ACC112 (cell line): Measurements from ENCODE around the gene RNGTT.

Source experiments
- H2AFZ ChIP-seq: fragments of 200-600 bp; sonication (generic); one replicate; pipeline ENCODE4 v1.6.0; 2017; ENCODE audit warnings: antibody characterized with exemption, low read length; ENCODE audit not compliant: unreplicated experiment
- H3K27ac ChIP-seq: fragments of 200-600 bp; sonication (generic); 2 replicates; pipeline ENCODE4 v1.5.1; 2014; ENCODE audit warnings: low read depth, mild to moderate bottlenecking, antibody characterized with exemption, low read length, moderate library complexity
- H3K27me3 ChIP-seq: fragments of 200-600 bp; sonication (generic); 2 replicates; pipeline ENCODE4 v1.6.1; 2014; ENCODE audit warnings: mild to moderate bottlenecking, antibody characterized with exemption, low read length, moderate library complexity, mixed read lengths; ENCODE audit not compliant: insufficient read depth
- H3K36me3 ChIP-seq: fragments of 200-600 bp; sonication (generic); 2 replicates; pipeline ENCODE4 v1.6.1; 2016; ENCODE audit warnings: mild to moderate bottlenecking, antibody characterized with exemption, low read length, moderate library complexity, mixed read lengths; ENCODE audit not compliant: insufficient read depth
- H3K4me1 ChIP-seq: fragments of 200-600 bp; sonication (generic); one replicate; pipeline ENCODE4 v1.6.1; 2016; ENCODE audit warnings: low read length, mixed read lengths; ENCODE audit not compliant: insufficient read depth, unreplicated experiment, control insufficient read depth
- H3K4me3 ChIP-seq: fragments of 200-600 bp; sonication (generic); 2 replicates; pipeline ENCODE4 v1.5.1; 2014; ENCODE audit warnings: mild to moderate bottlenecking, low read depth, low read length
- H3K79me2 ChIP-seq: fragments of 200-600 bp; sonication (generic); one replicate; pipeline ENCODE4 v1.6.0; 2016; ENCODE audit warnings: low read length; ENCODE audit not compliant: control insufficient read depth, unreplicated experiment, insufficient read depth

The RNGTT gene

DNA sequence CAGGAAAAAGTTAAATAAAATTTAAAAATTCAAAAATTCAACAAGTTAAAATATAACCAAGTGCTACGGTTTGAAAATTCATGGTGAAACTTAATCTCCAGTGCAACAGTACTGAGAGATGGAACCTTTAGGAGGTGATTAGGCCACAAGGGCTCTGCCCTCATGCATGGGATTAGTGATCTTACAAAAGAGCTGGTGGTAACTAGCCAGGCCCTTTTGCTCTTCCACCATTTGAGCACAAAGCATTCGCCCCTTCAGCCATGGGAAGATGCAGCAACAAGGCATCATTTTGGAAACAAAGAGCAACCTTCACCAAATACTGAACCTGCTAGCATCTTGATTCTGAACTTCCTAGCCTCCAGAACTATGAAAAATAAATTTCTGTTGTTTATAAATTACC, 80.9 kb downstream of the RNGTT start:
- H3K27ac ChIP-seq, result no peak overlapping the region
- H3K27me3 ChIP-seq, result no peaks in the 10 kb centered on the region
- H3K4me3 ChIP-seq, result no peak overlapping the region
- H3K4me1 ChIP-seq, result peaks cover 11% of the 10 kb centered on the region
- H3K36me3 ChIP-seq, result peaks cover 24% of the 10 kb centered on the region
- H2AFZ ChIP-seq, result no peak overlapping the region
- no peaks in the 10 kb centered on the region for H3K79me2 ChIP-seq

DNA sequence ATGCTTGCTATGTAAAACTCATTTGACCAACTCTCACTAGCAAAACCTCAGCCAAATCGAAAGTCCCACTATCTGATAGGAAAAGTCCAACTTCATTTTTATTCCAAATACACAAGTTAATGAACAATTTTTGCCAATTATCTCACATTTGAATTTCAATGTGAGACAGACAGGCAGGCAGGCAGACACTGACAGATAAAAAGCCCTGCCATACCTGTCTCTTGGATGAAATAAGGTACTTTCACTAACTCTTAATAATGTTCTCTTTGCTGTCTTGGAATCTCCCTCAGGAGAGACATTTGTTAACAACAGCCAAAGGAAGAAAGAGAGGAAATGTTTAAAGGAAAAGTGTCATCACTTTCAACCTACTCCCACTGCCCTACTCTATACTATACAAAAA, 82.0 kb downstream of the RNGTT start:
- Histone ChIP-seq H2AFZ (no peak overlapping the region), H3K79me2 (no peaks in the 10 kb centered on the region), H3K27ac (no peak overlapping the region), H3K4me1 (peaks cover 11% of the 10 kb centered on the region), H3K27me3 (no peaks in the 10 kb centered on the region), H3K4me3 (no peak overlapping the region; the same call in 1 of the 2 replicates), H3K36me3 (peaks cover 21% of the 10 kb centered on the region)

DNA sequence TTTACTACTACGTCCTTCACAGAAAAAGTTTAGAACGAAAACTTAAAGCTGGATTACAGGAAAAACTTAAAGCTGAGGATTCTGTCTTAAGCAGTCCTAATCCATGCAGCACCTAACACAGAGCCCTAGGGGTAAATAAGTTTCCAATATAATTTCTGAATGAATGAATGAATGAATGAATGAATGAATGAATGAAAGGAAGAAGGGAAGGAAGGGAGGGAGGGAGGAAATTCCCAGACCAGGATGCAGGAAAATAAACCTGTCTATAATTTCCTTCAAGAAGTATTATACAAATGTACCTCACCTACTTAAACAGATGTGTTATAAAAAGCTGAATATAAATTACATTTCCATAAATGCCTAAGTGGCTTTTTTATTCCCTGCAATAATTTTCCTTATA, 83.4 kb downstream of the RNGTT start:
- no peak overlapping the region for H3K27ac ChIP-seq
- H3K4me3 ChIP-seq, result no peak overlapping the region
- no peaks in the 10 kb centered on the region for H3K27me3 ChIP-seq
- peaks cover 11% of the 10 kb centered on the region for H3K4me1 ChIP-seq
- H2AFZ ChIP-seq, result no peak overlapping the region
- no peaks in the 10 kb centered on the region for H3K79me2 ChIP-seq
- peaks cover 8% of the 10 kb centered on the region for H3K36me3 ChIP-seq

DNA sequence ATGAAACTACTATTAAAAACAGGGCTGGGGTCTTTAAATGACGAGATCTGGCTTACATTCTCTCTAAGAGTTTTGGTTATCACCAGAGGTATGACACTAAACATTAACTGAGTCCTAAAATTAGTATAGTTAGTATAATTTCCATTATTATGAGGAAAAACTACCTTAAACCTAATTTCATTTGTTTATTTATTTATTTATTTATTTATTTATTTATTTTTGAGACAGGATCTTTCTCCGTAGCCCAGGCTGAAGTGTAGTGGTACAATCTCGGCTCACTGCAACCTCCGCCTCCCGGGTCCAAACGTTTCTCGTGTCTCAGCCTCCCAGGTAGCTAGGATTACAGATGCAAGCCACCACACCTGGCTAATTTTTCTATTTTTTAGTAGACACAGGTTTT, 85.5 kb downstream of the RNGTT start:
- Histone ChIP-seq H3K27me3 (no peaks in the 10 kb centered on the region), H3K4me1 (peaks cover 22% of the 10 kb centered on the region), H2AFZ (no peak overlapping the region), H3K27ac (no peak overlapping the region), H3K36me3 (no peaks in the 10 kb centered on the region), H3K4me3 (no peak overlapping the region), H3K79me2 (no peaks in the 10 kb centered on the region)

DNA sequence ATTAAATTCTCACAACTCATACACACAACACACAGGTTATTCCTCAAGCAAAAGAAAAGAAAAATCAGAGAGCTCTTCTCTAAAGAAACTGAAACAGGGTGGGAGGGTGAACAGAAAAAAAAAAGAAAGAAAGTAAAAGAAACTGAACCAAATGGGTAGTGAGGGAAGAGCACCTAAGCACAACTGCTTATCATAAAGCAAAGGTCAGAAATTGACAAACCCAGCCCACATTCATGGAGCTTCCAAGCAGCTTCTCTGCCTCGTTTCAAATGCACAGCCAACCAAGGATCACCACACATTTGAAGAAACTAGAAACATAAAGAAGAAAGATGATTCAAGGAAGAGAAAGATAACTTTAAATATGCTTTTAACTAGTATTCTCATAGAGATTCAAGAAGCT, 90.5 kb downstream of the RNGTT start:
- Histone ChIP-seq H3K79me2 (peaks cover 4% of the 10 kb centered on the region), H3K27ac (no peak overlapping the region), H3K4me1 (peaks cover 31% of the 10 kb centered on the region), H3K4me3 (no peak overlapping the region), H3K27me3 (no peaks in the 10 kb centered on the region), H3K36me3 (no peaks in the 10 kb centered on the region), H2AFZ (no peak overlapping the region)

DNA sequence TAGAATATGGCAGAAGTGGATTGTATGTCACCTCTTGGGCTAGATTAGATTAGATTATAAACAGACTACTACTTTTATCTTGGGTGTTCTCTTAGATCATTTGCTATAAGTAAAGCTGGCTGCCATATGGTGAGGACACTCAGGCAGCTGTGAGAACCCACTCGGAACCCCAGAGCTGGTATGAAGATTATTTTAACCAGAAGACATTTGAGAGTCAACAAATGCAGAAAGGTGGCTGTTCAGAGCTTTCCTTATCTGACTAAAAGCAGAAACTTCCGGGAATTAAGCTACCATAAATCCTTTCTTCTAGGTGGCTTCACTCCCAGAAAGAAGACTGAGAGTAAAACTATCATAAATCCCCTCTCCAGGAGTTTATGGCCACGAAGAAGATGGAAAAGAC, 91.9 kb downstream of the RNGTT start:
- H3K27ac ChIP-seq, result no peak overlapping the region
- H2AFZ ChIP-seq, result no peak overlapping the region
- H3K4me3 ChIP-seq, result no peak overlapping the region
- no peaks in the 10 kb centered on the region for H3K36me3 ChIP-seq
- no peaks in the 10 kb centered on the region for H3K27me3 ChIP-seq
- peaks cover 4% of the 10 kb centered on the region for H3K79me2 ChIP-seq
- peaks cover 36% of the 10 kb centered on the region for H3K4me1 ChIP-seq

DNA sequence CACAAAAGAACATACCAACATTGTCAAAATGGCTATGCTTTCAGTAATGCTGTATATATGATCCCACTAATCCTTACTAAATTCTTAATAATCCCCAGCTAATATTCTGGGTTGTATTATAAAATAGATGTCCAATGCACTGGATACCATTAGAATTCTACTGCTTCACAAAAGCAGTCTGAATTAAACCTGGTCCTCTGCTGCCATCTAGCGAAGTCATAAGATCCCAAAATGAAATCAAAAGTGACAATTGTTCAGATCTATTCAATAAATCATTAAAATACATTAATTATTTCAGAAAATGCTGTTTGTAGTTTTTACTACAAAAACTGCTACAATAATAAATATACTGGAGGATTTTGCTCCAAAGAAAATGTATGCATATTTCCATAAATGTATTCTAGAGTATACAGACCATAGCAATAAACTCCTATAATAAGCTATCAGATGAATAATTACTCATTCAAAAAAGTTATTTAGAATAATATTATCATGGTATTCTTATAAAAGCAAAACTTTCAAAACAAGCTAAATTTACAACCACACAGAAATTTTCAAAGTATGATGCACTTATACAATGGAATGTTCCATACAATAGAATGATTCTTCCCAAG, 92.6 kb downstream of the RNGTT start:
- Histone ChIP-seq H3K36me3 (no peaks in the 10 kb centered on the region), H3K4me3 (no peak overlapping the region), H3K79me2 (peaks cover 4% of the 10 kb centered on the region), H3K27me3 (no peaks in the 10 kb centered on the region), H3K27ac (no peak overlapping the region), H2AFZ (no peak overlapping the region), H3K4me1 (peaks cover 36% of the 10 kb centered on the region)

DNA sequence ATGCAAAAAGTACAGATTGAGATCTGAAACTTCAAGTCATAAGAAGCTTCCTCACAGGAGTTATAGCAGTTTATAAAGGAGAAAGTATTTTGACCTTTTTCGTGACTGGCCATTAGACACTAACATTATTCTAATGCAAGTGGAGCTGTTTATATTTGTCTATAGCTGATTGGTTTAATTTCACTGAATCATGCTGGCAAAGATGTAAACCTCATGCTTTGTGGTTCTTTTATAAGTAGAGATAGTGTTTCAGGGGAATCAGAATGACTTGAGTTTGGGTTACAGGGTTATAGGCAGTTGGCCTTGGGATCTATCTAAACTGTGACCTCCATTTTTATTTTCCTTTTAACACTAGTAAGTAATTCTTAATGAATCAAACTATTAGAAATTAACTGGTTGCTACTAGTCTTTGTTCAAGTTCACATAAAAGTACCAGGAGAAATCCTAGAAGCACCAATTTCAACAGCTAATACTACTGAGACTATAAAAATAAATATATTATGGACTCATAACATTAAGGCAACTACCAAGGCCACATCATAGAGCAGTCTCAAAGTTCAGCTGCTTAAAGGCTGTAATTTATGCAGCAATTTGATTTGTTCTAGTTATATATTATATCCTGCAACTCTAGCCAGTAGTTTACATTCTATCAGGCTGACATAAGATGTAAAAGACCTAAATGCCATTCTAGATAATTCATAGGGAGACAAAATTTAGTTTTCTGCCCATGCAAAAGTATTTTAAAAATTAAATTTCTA, 94.0 kb downstream of the RNGTT start:
- peak overlapping the region; percentile 0; the same call in 1 of the 2 replicates for H3K4me3 ChIP-seq
- no peak overlapping the region for H2AFZ ChIP-seq
- peaks cover 34% of the 10 kb centered on the region for H3K4me1 ChIP-seq
- peaks cover 4% of the 10 kb centered on the region for H3K79me2 ChIP-seq
- no peaks in the 10 kb centered on the region for H3K27me3 ChIP-seq
- no peaks in the 10 kb centered on the region for H3K36me3 ChIP-seq
- peak overlapping the region; percentile 83 for H3K27ac ChIP-seq

DNA sequence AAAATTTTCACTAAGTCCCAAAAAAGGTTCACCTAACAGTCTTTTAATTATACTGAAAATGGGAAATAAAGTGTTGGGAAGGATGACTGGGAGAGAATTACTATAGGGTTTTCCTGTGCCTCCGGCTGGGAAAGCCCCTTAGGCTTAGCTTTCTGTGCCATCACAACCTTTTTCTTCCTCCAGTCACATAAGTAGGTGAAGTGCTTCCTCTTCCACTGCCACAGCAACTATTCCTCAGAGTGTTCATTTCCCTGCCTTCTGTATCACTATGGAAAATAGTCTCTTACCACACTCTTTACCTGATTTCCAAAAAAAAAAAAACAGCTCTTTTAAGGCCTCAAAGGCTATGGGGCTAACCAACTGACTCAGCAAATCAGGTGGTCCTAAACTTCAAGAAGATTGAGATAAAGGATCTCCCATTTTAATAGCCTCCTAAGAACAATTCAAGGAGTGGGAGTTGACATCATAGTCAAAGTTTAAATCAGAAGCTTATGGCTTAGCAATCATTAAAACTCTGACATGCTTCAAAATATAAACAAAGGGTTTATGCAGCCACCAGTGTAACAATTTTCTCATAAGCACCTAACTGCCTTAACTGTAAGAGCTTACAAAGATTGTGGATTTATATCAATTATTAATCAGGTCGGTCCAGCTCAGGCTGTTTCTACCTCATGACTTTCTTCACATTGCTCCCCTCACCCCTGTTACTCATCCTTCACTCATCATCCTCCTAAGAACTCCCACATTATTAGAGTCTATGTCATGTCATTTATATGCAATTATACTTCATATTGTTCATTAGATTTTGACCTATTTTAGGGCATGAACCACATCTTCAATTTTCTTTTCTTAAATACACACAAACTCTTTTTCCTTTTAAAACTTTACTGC, 95.3 kb downstream of the RNGTT start:
- H3K36me3 ChIP-seq, result no peaks in the 10 kb centered on the region
- H3K27ac ChIP-seq, result peak overlapping the region; percentile 83
- peaks cover 26% of the 10 kb centered on the region for H3K4me1 ChIP-seq
- peak overlapping the region; percentile 5; the same call in 1 of the 2 replicates for H3K4me3 ChIP-seq
- H3K27me3 ChIP-seq, result no peaks in the 10 kb centered on the region
- peak overlapping the region; percentile 38 for H2AFZ ChIP-seq
- H3K79me2 ChIP-seq, result peaks cover 4% of the 10 kb centered on the region

DNA sequence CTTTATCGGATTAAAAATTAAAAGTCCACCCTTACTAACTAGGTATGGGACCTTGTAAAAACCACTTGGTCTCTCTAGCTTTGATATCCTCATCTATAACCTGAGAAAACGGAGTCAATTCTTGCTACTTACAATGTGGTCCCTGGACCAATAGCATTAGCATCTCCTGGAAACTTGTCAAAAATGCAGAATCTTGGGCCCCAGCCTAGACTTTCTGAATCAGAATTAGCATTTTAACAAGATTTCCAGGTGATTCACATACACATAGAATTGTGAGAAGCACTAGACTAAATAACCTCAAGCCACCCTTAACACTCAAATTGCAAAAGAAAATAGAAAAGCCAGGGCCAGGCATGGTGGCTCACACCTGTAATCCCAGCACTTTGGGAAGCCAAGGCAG, 96.6 kb downstream of the RNGTT start:
- H3K4me1 ChIP-seq, result peaks cover 26% of the 10 kb centered on the region
- peaks cover 4% of the 10 kb centered on the region for H3K79me2 ChIP-seq
- no peaks in the 10 kb centered on the region for H3K36me3 ChIP-seq
- H3K4me3 ChIP-seq, result no peak overlapping the region
- no peak overlapping the region for H2AFZ ChIP-seq
- H3K27ac ChIP-seq, result no peak overlapping the region
- H3K27me3 ChIP-seq, result no peaks in the 10 kb centered on the region
